ENCODE results near the gene CSMD2.

The CSMD2 gene

DNA sequence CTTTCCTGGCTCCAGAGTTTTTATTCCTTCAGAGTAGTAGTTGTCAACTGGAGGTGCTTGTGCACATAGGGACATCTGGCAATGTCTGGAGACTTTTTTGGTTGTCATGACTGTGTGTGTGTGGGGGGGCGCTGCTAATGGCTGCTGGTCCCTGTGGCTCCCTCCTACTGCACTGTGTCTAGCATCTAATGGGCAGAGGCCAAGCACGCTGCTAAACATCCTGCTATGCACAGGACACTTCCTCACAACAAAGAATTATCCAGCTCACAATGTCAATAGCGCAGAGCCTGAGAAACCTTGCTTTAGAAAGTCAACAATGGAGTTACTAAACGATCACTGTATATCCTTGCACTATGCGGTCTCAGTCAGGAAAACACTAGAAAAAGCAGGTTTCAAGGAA, 320.9 kb downstream of the CSMD2 start:
- no peak for DNase-seq

DNA sequence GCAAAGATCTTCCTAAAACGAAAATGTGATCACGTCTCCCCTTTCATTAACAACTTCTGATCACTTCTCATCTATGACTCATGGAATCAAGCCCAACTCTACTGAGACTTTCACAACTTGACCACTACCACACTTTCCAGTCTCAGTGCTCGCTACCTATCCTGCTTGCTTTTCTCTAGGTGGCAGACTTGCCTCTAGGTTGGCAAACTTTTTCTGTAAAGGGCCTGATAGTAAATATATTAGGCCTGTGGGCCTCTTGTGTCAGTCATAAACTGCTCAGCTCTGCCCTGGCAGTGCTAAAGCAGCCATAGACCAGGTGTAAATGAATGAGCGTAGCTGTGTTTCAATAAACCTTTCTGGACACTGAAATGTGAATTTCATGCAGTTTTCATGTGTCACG, 322.7 kb downstream of the CSMD2 start:
- no peak for DNase-seq

DNA sequence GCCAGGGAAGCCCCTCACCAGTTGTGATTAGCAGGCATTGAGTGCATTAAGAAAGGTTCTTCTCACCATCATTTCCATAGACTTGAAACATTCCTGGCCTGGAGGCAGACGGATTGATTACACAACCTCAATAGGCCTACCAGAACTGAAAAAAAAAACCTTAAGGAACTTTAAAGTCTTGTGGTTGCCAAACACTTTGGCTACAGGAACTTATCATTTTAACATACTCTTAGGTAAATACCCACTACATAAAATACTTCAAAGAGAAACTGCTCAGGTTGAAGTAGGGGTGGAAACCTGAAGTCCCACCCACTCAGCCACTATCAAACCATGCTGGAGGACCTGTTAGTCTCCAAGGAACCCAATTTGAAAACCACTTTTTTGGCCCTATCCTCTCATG, 323.5 kb downstream of the CSMD2 start:
- no peak for DNase-seq

DNA sequence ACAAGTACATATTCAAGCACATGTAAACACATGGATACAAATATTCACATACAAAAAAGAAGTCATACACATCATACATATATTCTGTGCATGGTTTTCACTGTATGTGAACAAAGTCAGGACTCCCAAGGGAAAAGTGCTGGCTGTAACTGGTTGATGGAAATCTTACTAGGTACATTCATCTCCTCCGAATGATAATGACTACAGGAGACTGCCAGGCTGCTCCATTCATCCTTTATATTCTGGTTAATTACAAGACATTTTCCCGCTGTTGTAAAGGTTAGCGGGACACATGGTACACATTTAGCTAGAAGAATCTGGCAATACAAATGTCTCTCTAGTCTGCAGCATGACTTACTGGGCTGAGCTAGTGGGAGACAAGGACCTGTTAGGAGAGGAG, 327.4 kb downstream of the CSMD2 start:
- no peak for DNase-seq

DNA sequence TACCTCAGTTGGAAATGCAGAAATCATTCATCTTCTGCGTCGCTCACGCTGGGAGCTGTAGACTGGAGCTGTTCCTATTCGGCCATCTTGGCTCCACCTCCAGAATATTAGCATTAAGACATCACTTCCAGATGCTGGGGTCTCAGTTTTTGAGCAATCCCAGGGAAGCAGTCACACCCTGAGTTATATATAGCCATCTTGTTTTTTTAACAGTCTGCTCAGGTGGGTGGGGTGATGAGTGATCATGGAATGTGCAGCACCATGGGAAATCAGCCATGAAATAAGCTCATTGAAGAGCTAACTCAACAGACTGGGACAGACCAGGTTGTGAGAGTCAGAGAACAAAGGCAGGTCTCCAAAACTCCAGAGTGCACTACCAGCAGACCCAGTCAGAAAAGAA, 328.1 kb downstream of the CSMD2 start:
- no peak for DNase-seq

DNA sequence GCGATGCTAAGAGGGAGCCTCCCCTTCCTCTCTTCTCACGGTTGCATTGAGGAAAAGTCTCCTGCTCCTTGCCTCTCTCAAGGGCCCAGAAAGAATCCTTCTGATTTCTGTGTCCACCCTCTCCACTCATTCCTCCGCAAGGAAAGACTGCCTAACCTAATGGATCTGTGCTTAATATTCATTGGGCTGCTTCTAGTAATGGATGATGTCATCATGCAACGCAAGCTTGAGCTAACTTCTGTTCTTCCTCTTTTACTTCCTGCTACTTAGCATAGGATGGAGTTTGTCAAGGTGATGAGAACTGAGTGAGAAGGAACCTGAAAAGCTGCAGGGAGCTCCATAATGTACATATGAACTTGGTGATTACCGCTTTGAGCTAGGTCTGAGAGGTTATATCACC, 336.4 kb downstream of the CSMD2 start:
- DNase-seq = no peak

DNA sequence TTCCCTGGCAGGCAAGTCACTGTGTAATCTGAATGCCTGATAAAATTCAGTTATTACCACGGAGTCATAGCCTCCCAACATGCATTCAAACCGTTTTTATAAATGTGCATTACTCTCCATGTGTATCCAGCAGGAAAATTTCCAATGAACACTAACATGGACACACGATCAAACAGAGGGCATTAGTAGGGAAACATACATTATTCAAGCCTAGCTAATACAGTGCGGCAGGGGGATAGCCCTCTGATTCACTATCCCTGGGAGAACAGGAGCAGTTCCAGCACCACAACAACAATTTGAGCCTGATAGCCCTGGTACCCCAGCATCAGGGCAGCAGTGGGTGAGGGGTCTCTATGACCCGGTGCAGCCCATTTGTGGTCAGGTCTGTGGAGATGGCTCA, 337.0 kb downstream of the CSMD2 start:
- no peak for DNase-seq

DNA sequence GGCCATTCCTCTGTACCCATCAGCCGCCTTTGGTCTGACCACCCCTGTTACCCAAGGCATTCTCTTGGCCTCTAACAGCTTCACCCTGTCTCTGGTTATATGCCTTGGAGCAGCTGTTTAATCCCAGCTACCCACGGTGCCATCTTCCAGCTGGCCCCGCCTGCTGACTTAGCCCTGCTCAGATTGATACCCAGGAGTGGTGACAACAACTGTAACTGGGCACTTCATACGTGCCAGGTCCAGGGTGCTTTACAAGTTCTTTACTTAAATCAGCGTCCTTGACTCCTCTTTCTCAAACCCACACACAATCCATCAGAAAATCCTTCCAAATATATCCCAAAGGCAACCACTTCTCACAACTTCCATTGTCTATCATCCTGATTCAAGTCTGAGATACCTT, 338.3 kb downstream of the CSMD2 start:
- DNase-seq = no peak

DNA sequence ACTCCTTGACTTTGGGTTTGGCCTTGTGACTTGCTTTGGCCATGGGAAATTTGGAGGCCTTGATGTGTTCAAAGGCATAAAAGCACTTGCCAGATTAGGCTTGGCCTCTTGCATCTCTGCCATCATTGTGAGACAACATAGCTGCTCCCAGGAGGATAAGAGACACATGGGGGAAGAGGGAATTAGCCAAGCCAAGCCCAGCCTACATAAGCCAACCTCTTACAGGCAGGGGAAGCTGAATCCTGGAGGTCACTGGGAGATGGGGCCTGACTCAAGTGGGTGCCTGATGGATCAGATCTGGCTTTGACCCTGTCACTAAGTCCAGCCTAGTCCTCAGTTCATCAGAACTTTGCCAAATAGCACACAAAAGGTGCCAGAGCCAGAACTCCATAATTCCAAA, 338.7 kb downstream of the CSMD2 start:
- DNase-seq = no peak

DNA sequence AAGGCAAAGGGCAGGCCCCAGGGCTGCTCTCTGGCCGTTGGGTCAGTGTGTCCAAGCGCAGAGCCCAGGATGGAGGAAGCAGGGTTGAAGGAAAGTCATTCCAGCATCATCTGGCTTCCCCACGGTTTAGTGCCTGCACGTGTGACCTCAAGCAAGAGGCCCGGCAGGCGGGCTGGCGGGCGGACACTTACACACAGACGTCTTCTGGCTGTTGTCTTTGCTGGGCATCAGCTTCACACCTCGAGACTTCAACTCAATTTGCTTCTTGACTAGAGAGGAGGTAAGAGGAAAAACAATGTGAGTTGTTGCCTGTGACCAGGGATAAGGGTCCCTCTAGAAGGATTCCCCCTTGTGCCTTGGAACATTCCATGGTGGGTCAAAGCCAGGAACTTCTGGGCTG, 339.5 kb downstream of the CSMD2 start:
- DNase-seq = no peak

DNA sequence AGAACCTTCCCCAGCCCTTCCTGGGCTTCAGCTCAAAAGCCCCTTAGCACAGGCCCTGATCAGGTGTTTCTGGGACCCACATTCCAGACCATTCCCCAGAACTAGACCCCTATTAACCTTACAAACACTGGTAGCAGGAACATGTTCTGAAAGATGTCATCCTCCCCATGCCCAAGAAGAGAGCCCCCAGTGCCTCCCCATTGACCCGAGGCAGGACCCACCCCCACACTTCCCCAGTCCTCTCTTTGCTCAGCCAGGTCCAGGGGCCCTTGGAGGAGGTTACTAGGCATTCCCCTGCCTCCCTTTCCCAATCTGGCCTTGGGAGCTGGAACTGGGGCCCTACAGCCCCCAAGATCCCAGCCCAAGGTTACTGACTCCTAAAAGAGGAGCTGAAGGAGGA, 340.1 kb downstream of the CSMD2 start:
- no peak for DNase-seq

DNA sequence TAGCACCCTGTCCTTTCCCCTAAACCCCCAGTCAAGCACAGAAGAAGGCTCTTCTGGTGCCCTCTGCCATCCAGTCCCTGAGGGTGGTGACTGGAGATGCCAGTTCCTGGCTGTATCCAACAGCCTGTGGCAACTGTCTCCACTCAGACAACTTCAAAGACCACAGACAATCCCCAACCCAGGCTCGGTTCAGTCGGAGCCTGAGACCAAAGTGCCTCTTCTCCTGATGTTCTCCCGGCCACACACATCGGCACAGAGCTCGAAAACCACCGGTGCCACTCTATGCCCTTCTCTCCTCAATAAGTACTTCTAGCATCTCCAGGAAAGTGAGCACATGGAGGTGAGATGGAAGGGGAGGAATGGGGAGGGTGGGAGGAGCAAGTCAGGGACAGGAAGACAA, 340.7 kb downstream of the CSMD2 start:
- no peak for DNase-seq

DNA sequence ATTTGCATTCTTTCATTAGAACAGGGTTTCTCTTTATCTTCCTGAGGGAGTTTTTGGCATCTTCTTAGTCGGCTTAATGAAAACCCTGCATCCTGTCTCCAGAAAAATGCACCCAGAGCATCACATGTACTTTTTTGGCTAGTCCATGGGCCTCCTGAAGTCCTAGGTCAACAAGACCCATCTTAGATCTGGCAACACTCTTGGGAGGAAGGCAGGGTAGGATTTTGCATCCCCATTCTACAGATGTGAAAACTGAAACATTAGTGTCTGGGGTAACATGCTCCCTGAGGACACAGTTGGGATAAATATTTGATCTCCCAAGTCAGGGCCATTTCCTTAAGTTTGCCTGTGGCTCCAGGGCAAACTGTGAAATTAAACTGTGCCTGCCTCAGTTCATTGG, 341.2 kb downstream of the CSMD2 start:
- no peak for DNase-seq

DNA sequence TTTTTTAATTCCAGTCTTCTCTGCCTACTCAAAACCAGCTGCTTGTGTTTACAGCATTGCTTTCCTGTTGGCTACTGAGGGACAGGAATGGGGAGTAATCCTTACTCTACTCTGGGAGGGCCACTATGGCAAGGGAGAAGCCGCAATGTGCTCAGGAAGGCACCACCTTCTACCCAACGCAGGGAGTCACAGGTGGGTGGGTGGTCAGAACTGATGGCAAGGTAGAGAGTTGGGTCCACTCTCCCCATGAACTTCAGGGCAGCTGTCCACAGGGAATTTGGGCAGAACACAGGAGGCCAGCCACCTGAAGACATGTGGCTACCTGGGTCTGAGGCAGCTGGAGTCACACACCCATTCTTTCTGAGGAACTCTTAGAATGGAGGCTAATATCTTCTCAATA, 341.6 kb downstream of the CSMD2 start:
- DNase-seq = no peak

DNA sequence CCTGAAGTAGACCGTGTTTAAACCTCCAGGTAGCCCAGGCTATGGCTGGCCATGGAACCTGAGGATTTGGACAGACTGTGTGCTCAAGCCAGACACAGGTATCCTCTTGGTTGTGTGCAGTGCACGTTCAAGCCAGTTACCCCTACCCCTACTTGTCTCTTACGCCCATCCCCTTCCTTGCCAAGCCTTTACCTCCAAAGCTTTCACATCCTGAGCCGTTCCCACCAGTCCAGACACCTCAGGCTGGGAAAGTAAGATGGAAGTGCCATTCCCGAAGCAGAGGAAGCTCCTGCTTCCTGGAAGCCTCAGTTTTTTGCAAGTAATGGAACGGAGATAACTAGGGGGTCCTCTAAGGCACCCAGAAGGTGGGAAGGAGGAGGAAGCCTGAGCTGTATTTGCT, 342.6 kb downstream of the CSMD2 start:
- DNase-seq = no peak

DNA sequence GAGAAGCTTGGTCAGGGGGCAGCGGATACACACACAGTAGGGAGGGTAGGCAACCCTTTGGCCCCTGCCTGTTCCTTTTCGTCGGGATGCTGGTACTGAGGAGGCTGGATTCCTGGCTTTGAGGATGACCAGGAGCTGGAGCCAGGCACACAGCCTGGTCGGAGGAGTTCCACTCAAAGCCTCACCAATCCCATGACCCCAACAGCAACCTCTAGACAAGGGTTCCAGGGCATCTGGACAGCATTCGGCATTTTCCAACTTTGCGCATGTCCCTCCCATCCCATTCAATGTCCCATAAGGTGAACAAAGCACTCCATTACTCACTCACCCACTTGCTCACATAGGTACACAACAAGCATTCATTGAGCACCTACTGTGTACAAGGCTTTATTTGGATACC, 343.7 kb downstream of the CSMD2 start:
- no peak for DNase-seq

DNA sequence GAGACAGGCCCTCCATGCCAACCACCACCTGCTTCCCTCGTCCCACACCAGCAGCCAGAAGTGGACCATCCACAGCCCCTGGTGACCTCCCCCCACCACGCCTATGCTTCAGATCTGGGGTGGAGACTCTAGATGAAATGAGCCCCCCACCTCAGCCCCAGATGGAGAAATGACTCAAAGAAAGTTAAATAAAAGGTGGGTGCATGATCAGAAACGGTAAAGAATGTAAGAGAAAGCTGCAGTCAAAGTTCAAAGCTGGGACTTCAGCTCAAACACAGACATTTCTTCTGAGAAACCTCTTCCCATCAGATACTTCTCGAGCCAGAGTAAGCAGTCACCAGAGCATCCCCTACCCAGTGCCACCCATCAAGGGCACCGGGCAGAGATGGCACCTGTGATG, 344.2 kb downstream of the CSMD2 start:
- DNase-seq = no peak

DNA sequence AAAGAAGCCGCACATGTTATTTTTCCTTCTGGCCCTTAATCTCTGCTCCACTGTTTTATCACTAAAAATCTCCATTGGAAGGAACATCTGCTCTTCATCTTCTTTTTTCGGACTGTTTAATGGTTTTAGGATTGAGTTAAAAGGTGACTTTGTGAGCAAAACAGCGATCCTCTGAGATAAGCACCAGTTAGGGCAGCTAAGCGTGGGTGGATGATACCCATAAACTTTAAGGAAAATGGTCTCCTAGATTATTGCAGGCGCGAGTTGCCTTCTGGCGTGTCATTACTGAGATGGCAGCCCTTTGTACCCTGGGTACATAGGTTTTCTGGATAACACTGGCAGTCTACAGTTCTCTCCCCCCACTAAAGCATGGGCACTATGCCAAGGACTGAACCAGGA, 345.1 kb downstream of the CSMD2 start:
- no peak for DNase-seq

DNA sequence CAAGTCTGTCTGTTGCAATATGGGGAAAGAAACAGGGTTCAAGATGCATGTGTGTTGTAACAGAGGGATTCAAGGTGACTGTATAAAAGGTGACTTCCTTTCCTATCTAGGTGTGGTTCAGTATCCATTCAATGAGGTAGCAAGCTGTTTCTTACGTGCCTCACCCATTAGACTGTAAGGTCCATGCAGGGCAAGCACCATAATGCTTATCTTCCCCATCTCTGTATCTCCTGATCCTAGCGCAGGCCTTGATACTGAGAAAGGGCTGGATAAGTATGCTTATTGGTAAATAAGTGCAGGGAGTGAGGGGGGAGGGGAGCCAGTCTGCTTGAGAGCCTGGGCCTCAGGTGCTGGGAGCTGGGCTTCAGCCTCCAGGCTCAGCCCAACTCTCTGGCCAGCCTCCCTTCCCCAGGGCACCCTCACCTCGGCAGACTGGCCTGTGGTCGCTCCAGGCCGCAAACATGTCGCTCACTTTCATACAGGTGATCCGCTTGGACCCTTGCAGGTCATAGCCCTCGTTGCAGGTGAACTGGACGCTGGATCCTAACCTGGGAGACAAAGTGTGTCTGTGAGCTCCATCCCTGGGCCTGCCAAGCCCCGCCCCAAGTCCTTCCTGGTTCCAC, 345.6 kb downstream of the CSMD2 start:
- no peak for DNase-seq

DNA sequence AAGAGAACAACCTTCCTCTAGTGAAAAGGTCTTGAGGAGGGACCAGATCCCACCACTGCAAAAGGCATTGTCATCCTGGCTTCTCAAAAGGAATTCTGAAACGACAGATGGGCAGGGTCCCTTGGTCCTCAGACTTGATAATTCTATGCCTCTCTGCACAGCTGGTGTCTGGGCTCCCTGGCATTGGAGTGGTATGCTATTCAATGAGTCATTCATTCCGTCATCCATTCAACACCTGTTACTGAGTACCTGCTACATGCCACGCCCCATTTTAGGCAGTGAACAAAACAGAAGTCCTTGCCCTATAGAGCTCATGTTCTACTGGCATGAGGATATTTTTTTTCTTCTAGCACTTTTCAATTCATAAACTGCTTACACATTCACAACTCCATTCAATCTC, 347.0 kb downstream of the CSMD2 start:
- no peak for DNase-seq

DNA sequence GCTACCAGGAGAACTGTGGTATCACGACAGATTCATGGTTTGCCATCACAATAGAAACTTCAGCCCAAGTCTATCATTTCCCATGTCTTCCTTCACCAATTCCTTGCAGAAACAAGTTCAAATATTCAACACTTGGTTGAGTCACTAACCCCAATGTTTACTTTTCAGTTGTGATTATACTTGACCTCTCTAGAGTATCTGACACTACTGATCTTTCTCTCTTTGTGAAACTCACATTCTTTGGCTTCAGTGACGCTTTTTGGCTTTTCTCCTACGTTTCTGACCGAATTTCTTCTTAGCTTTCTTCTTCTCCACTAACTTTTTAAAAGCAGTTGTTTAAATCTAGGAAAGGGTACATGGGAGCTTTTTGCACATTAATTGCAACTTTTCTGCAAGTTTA, 350.0 kb downstream of the CSMD2 start:
- DNase-seq = no peak

DNA sequence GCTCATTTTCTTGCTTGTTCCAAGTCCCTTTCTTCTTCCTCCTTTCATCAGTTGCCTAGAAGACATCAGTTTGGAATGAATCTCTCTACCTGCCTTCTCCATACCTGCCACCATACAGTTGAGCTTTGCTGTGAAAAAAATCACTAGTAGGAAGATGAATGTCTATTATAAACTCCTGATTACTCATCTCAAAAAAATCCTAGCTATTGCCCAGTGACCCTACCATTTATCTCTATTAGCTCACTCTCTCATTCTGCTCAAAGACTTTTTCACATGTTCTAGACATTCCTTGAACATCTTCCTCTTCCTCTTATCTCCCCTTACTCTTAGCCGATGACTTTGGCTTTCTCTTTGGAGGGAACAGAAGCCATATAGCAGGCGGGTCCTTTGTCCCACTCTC, 350.9 kb downstream of the CSMD2 start:
- DNase-seq = no peak

DNA sequence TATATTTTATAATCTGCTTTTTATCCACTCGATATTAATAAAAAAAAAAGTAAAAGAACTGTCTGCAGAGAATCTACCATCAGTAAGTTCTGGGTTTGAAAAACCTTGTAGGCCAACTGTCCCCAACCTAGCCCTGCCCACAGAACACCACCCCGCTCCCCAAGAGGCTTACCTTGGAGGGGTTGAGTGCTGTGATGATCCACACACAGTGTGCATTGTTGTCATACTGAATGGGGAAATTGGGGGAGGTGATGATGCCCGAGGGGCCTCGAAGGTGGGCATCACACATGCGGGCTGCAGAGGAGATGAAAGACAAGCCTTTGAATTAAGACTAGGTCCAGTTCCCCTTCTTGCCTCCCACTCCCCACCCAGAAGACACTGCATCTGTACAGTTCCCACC, 354.5 kb downstream of the CSMD2 start:
- DNase-seq = no peak

DNA sequence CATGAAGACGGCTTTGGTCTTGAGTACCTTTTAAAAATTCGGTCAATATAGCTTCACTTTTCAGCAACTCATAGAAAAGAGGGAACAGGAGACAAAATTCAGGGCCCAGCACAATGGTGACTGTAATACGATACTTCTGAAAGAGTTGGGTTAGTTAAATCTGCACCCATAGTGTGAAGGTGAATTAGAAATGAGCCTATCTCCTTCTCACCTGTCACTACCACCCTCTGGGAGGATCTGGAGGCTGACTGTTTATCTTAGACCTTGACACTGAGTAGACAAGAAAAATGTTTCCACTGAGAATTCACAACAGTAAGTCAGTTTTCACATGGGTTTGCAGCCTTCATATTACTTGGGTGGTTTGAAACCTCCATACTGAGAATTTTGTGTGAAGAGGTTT, 359.0 kb downstream of the CSMD2 start:
- no peak for DNase-seq

DNA sequence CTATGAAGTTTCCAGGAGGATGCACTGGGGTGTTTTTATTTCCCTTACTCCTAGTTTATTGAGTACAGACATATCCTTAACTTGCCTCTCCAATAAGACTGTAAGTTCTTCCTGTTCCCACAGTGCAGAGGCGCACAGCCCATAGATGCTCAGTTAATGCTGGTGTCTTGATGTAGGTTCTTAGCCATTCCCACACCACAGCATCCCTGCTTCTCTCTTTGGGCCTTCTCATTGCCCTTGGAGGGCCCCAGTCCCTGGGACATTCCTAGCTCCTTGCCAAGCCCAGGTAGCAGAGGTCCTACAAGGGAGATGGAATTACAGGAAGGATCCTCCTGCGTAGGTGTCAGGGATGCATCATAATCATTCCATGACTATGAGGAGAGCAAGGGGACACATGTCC, 362.8 kb downstream of the CSMD2 start:
- DNase-seq = no peak

DNA sequence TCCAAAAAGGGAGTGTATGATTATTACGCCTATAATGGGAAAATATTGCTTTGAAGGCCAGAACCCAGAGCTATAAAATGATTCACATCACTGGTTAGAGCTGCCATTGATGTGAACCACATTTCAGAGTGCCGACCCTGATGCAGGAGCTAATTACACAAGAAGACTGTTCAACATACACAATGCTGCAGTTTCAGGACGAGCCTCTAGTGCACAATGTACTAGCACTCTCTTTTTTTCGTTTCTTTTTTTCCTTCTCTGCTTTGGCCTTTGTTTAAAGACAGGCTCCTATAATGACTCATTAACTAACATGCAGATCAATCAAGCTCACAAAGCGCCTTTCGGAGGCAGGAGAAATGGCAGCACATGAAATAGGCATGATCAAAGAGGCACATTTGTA, 367.2 kb downstream of the CSMD2 start:
- no peak for DNase-seq
